H9 (cell line): ENCODE data around the gene ASTN2. TPM values are rescaled to one million over a fixed set of nuclear protein-coding genes. Genes with fewer than 3 reads are reported as not detected.

Source experiments
- DNase-seq: peaks from one replicate; pipeline ENCODE4 v3.0.0-alpha.2; 2017
- H2AFZ ChIP-seq: one replicate; pipeline ENCODE4 v1.6.1; 2013; ENCODE audit warnings: mild to moderate bottlenecking, low read length, control low read depth, moderate library complexity
- H2AK5ac ChIP-seq: 2 replicates; pipeline ENCODE4 v1.6.1; 2013; ENCODE audit warnings: low read length, control low read depth, mixed read lengths; ENCODE audit not compliant: insufficient read length
- H2BK120ac ChIP-seq: one replicate; pipeline ENCODE4 v1.6.1; 2013; ENCODE audit warnings: low read depth, mild to moderate bottlenecking, low read length, control low read depth, inconsistent platforms; ENCODE audit not compliant: poor library complexity, severe bottlenecking
- H2BK12ac ChIP-seq: 2 replicates; pipeline ENCODE4 v1.6.1; 2013; ENCODE audit warnings: low read length, control low read depth, mixed read lengths, low read depth; ENCODE audit not compliant: insufficient read length
- H2BK15ac ChIP-seq: 2 replicates; pipeline ENCODE4 v1.6.1; 2013; ENCODE audit warnings: low read depth, low read length, control low read depth
- H2BK20ac ChIP-seq: one replicate; pipeline ENCODE4 v1.6.1; 2013; ENCODE audit warnings: low read depth, mild to moderate bottlenecking, low read length, control low read depth, inconsistent platforms; ENCODE audit not compliant: poor library complexity, severe bottlenecking
- H2BK5ac ChIP-seq: 2 replicates; pipeline ENCODE4 v1.6.1; 2013; ENCODE audit warnings: low read length, control low read depth, mixed read lengths; ENCODE audit not compliant: insufficient read length
- H3K14ac ChIP-seq: 2 replicates; pipeline ENCODE4 v1.6.1; 2013; ENCODE audit warnings: low read length, control low read depth; ENCODE audit not compliant: insufficient read depth
- H3K18ac ChIP-seq: 2 replicates; pipeline ENCODE4 v1.6.1; 2013; ENCODE audit warnings: low read depth, mild to moderate bottlenecking, mixed read lengths, low read length, control low read depth; ENCODE audit not compliant: insufficient read length
- H3K23ac ChIP-seq: 2 replicates; pipeline ENCODE4 v1.6.1; 2013; ENCODE audit warnings: low read length, control low read depth, mixed read lengths, low read depth; ENCODE audit not compliant: insufficient read length
- H3K23me2 ChIP-seq: 2 replicates; pipeline ENCODE4 v1.6.1; 2013; ENCODE audit warnings: low read depth, mild to moderate bottlenecking, mixed read lengths, low read length, control low read depth; ENCODE audit not compliant: insufficient read length, poor library complexity, severe bottlenecking
- H3K27ac ChIP-seq: 2 replicates; pipeline ENCODE4 v1.5.1; 2013; ENCODE audit warnings: low read length, control low read depth, mixed read lengths, low read depth; ENCODE audit not compliant: insufficient read length
- H3K27me3 ChIP-seq: 2 replicates; pipeline ENCODE4 v1.6.1; 2013; ENCODE audit warnings: low read length, control low read depth, inconsistent platforms; ENCODE audit not compliant: insufficient read depth
- H3K4ac ChIP-seq: 2 replicates; pipeline ENCODE4 v1.6.1; 2013; ENCODE audit warnings: low read depth, mild to moderate bottlenecking, control low read depth, inconsistent platforms, low read length, moderate library complexity
- H3K4me1 ChIP-seq: 2 replicates; pipeline ENCODE4 v1.6.1; 2013; ENCODE audit warnings: low read length, control low read depth, inconsistent platforms; ENCODE audit not compliant: insufficient read depth
- H3K4me2 ChIP-seq: 2 replicates; pipeline ENCODE4 v1.6.1; 2013; ENCODE audit warnings: low read length, control low read depth, mixed read lengths; ENCODE audit not compliant: insufficient read length, insufficient read depth
- H3K56ac ChIP-seq: 2 replicates; pipeline ENCODE4 v1.6.1; 2013; ENCODE audit warnings: low read depth, mild to moderate bottlenecking, mixed read lengths, low read length, control low read depth; ENCODE audit not compliant: insufficient read length
- H3K79me1 ChIP-seq: 2 replicates; pipeline ENCODE4 v1.6.1; 2013; ENCODE audit warnings: low read depth, mild to moderate bottlenecking, moderate library complexity, low read length, control low read depth, inconsistent platforms; ENCODE audit not compliant: insufficient read depth, poor library complexity, severe bottlenecking
- H3K79me2 ChIP-seq: 2 replicates; pipeline ENCODE4 v1.6.1; 2013; ENCODE audit warnings: low read length, control low read depth, inconsistent platforms; ENCODE audit not compliant: insufficient read depth
- H3K9ac ChIP-seq: 2 replicates; pipeline ENCODE4 v1.6.1; 2013; ENCODE audit warnings: low read length, control low read depth, mixed read lengths; ENCODE audit not compliant: insufficient read length; ENCODE audit errors: extremely low read depth
- H3K9me3 ChIP-seq: one replicate; pipeline ENCODE4 v1.6.1; 2013; ENCODE audit warnings: low read depth, low read length, inconsistent platforms; ENCODE audit not compliant: control insufficient read depth
- H3T11ph ChIP-seq: one replicate; pipeline ENCODE4 v1.6.1; 2013; ENCODE audit warnings: mild to moderate bottlenecking, low read length, control low read depth, inconsistent platforms
- H4K20me1 ChIP-seq: one replicate; pipeline ENCODE4 v1.6.1; 2013; ENCODE audit not compliant: control insufficient read depth, insufficient read length, insufficient read depth
- H4K5ac ChIP-seq: 2 replicates; pipeline ENCODE4 v1.6.1; 2013; ENCODE audit warnings: low read depth, mild to moderate bottlenecking, mixed read lengths, low read length, control low read depth; ENCODE audit not compliant: insufficient read length
- H4K8ac ChIP-seq: replicated peaks from 2 replicates; pipeline ENCODE4 v1.6.1; 2013; ENCODE audit warnings: low read length, control low read depth, mixed read lengths, low read depth; ENCODE audit not compliant: insufficient read length
- H4K91ac ChIP-seq: 2 replicates; pipeline ENCODE4 v1.6.1; 2013; ENCODE audit warnings: low read depth, mild to moderate bottlenecking, moderate library complexity, mixed read lengths, low read length, control low read depth; ENCODE audit not compliant: insufficient read length
- H3K27ac Mint-ChIP-seq, 3 experiments: 2 replicates in 2 of 3; 3 replicates in 1 of 3; pipeline ENCODE4 v1.8.0; 2020 to 2021; ENCODE audit warnings: mixed read lengths in 3 of 3, mild to moderate bottlenecking in 1 of 3, moderate library complexity in 1 of 3
- H3K27me3 Mint-ChIP-seq: 2 replicates; pipeline ENCODE4 v1.8.0; 2021; ENCODE audit warnings: low read depth, mild to moderate bottlenecking, moderate library complexity, mixed read lengths
- H3K36me3 Mint-ChIP-seq, 3 experiments: 2 replicates in 2 of 3; 3 replicates in 1 of 3; pipeline ENCODE4 v1.8.0; 2020 to 2021; ENCODE audit warnings: low read depth in 3 of 3, mixed read lengths in 3 of 3; ENCODE audit not compliant: insufficient read depth in 1 of 3
- H3K4me1 Mint-ChIP-seq, 2 experiments: 2 replicates each; pipeline ENCODE4 v1.8.0; 2020; ENCODE audit warnings: mixed read lengths in 2 of 2
- H3K4me3 Mint-ChIP-seq, 2 experiments: 2 replicates in 1 of 2; 3 replicates in 1 of 2; pipeline ENCODE4 v1.8.0; 2020 to 2021; ENCODE audit warnings: mild to moderate bottlenecking in 2 of 2, mixed read lengths in 2 of 2, moderate library complexity in 1 of 2
- H3K9me3 Mint-ChIP-seq, 2 experiments: 2 replicates in 1 of 2; 3 replicates in 1 of 2; pipeline ENCODE4 v1.8.0; 2020; ENCODE audit warnings: mild to moderate bottlenecking in 2 of 2, mixed read lengths in 2 of 2, moderate library complexity in 1 of 2
- CTCF ChIP-seq: fragments of 200-600 bp; sonication (generic); conservative IDR thresholded peaks from 3 replicates; pipeline ENCODE4 v1.8.0; 2021; ENCODE audit warnings: antibody characterized with exemption, mild to moderate bottlenecking
- WGBS: extraction: QIAGEN DNeasy Blood & Tissue Kit; methylation state at CpG from one replicate; pipeline ENCODE4 v1.1.7; 2013; ENCODE audit warnings: missing lambda C conversion rate, low lambda C conversion rate, mixed read lengths; ENCODE audit not compliant: insufficient read length; ENCODE audit errors: extremely low coverage; 5-methylcytosine and 5-hydroxymethylcytosine counted together
- total RNA-seq: library from RNA; stranded (reverse); gene quantifications from 2 replicates; pipeline ENCODE4 v1.2.1, GENCODE V29; 2021

ASTN2 gene
- total RNA-seq, 1 experiment from 2014 or later, result 9.7 TPM

DNA sequence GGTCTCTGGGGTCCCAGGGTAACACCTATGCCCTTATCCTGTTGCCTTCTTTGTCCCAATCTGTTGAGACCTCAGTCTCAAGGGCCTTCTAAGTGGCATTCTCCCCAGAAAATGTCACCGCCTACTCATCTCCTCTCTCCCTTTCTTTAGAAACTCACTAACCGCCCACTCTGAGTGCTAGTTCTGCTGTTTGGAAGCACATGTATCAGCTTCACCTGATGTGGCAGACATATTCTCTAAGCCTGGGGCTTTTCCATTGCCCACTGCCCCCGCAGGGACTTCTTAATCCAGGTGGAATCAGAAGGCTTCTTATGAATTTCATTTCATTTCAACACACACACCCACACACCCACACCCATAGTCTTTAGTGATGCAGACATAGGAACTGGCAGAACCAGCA lies 165.1 kb downstream of the ASTN2 start:
- H3K9me3 Mint-ChIP-seq, result no peaks in the 10 kb centered on the region
- H3K4me2 ChIP-seq, result no peak overlapping the region
- no peak overlapping the region for H2BK20ac ChIP-seq
- H3K14ac ChIP-seq, result no peak overlapping the region
- H3K4me1 ChIP-seq, result no peaks in the 10 kb centered on the region
- H3K23ac ChIP-seq, result no peak overlapping the region
- H3K9me3 ChIP-seq, result no peaks in the 10 kb centered on the region
- no peaks in the 10 kb centered on the region for H4K20me1 ChIP-seq
- no peak overlapping the region for H2BK120ac ChIP-seq
- H4K91ac ChIP-seq, result no peak overlapping the region
- peaks cover 0 to 6% of the 10 kb centered on the region in 2 experiments; a peak in 2 of 4 replicates for H3K4me1 Mint-ChIP-seq
- no peak overlapping the region for H3K56ac ChIP-seq
- WGBS, result no CpG with 5 or more reads among the region's 3 CpGs
- H3K9ac ChIP-seq, result no peak overlapping the region
- H3K79me1 ChIP-seq, result no peaks in the 10 kb centered on the region
- no peak overlapping the region for H3K4ac ChIP-seq
- H2BK12ac ChIP-seq, result no peak overlapping the region
- no peak overlapping the region for H2BK15ac ChIP-seq
- H4K5ac ChIP-seq, result no peak overlapping the region
- no peak overlapping the region for H3K18ac ChIP-seq
- no peak overlapping the region for H3T11ph ChIP-seq
- no peak overlapping the region for H3K27ac ChIP-seq
- no peak overlapping the region for H3K27ac Mint-ChIP-seq
- no peak overlapping the region for H4K8ac ChIP-seq
- H3K36me3 Mint-ChIP-seq, result no peaks in the 10 kb centered on the region
- H2AK5ac ChIP-seq, result no peak overlapping the region
- no peak overlapping the region for H2AFZ ChIP-seq
- peaks cover 4% of the 10 kb centered on the region for H3K27me3 Mint-ChIP-seq
- DNase-seq, result no peak
- H3K4me3 Mint-ChIP-seq, result no peak overlapping the region
- no peak overlapping the region for H2BK5ac ChIP-seq
- H3K79me2 ChIP-seq, result no peaks in the 10 kb centered on the region
- no peaks in the 10 kb centered on the region for H3K23me2 ChIP-seq
- no peaks in the 10 kb centered on the region for H3K27me3 ChIP-seq
- no peak for TF ChIP-seq CTCF
